Adrenal gland (tissue), 12 donors: ENCODE measurements around the gene CYSRT1. TPM values are rescaled to one million over a fixed set of nuclear protein-coding genes. Genes with fewer than 3 reads are reported as not detected.
A peak's percentile ranks its signal among the peaks of the same experiment; 100 is the strongest.

ENCODE experiments used
- DNase-seq, 7 donors: peaks; one replicate each; pipeline ENCODE4 v3.0.0-alpha.2; 2019 to 2020
- H3K27ac ChIP-seq, 5 donors: fragments of 200-600 bp; sonication (generic) in 4 of 5; 1 replicate in 3 of 5; 2 replicates in 2 of 5; pipeline versions ENCODE4 v1.5.1 to v1.8.0; 2016 to 2020; ENCODE audit warnings: mild to moderate bottlenecking in 1 of 5
- H3K27me3 ChIP-seq: fragments of 200-600 bp; 2 replicates; pipeline ENCODE4 v1.8.0; 2021
- H3K36me3 ChIP-seq, 2 donors: fragments of 200-600 bp; replicated peaks in 1 of 2; 1 replicate in 1 of 2; 2 replicates in 1 of 2; pipeline versions ENCODE4 v1.5.1 to v1.8.0; 2018 to 2022
- H3K4me1 ChIP-seq, 2 donors: fragments of 200-600 bp; replicated peaks in 1 of 2; 1 replicate in 1 of 2; 2 replicates in 1 of 2; pipeline versions ENCODE4 v1.5.1 to v1.8.0; 2018 to 2021
- H3K4me3 ChIP-seq, 4 donors: fragments of 200-600 bp; sonication (generic) in 3 of 4; one replicate each; pipeline ENCODE4 v1.5.1; 2016 to 2018
- H3K9me3 ChIP-seq, 3 donors: fragments of 200-600 bp; sonication (generic) in 1 of 3; replicated peaks in 1 of 3; 1 replicate in 2 of 3; 2 replicates in 1 of 3; pipeline versions ENCODE4 v1.5.1 to v1.8.0; 2016 to 2021
- POLR2A ChIP-seq, 2 donors: fragments of 450-650 bp; IDR thresholded peaks; one replicate each; pipeline ENCODE4 v1.6.1; 2017; ENCODE audit warnings: antibody characterized with exemption in 2 of 2, mild to moderate bottlenecking in 2 of 2, moderate library complexity in 1 of 2
- WGBS, 4 donors: extraction: QIAGEN DNeasy Blood & Tissue Kit in 2 of 4; methylation state at CpG; one replicate each; pipeline versions ENCODE4 v1.1.5 to v1.1.7; 2013 to 2017; 5-methylcytosine and 5-hydroxymethylcytosine counted together
- intact Hi-C, 2 donors: fragments of 100-400 bp; cut with DNase I; formaldehyde crosslinking; loops; one replicate each; pipeline versions ENCODE4 v1.14.1 to v1.15.0; 2022 to 2023
- polyA plus RNA-seq, 3 donors: library from polyadenylated mRNA; stranded (reverse); fragments of 200-250 nt in 2 of 3; fragments of 350-450 nt in 1 of 3; fragmentation: Illumina TruSeq in 1 of 3; extraction: RNeasy Lipid Tissue Mini Kit (QIAGEN cat#74804) in 1 of 3; gene quantifications; one replicate each; pipeline ENCODE4 v1.2.3, GENCODE V29; 2013 to 2014
- total RNA-seq, 9 donors: library from RNA; depleted of rRNA in 4 of 9; stranded (reverse); fragments of >200 nt in 4 of 9; fragments of 120-200 nt in 1 of 9; fragmentation: NEBNext Ultra II Directional in 1 of 9; extraction: Animal tissue kit (Norgen Biotek cat#: 25700) in 1 of 9; gene quantifications; one replicate each; pipeline versions ENCODE4 v1.1.0 to v1.2.4, GENCODE V29; 2013 to 2023
- TF ChIP-seq, protein P1 (sequence below), 6 experiments: fragments of 450-650 bp in 4 of 6; fragments of 200-600 bp in 2 of 6; sonication (generic) in 1 of 6; IDR thresholded peaks; 1 replicate in 5 of 6; 2 replicates in 1 of 6; pipeline versions ENCODE4 v1.5.1 to v1.8.0; 2016 to 2021; ENCODE audit warnings: antibody characterized with exemption in 6 of 6, mild to moderate bottlenecking in 2 of 6, moderate library complexity in 1 of 6
- donor health status: healthy with polysubstance abuse.
- donor health status: Bipolar disorder and iron deficiency.
- donor health status: DM: yes; HTN: yes; CAD: no.
- donor health status: DM: no; HTN: no; CAD: no.
- donor health status: DM: no; HTN: no; CAD: no.
- donor health status: DM: yes; HTN: yes; CAD: no.

Gene CYSRT1
- total and polyA plus RNA-seq, 12 donors = 0.56 to 4.6 (median 1.7) TPM; not detected in 1

DNA sequence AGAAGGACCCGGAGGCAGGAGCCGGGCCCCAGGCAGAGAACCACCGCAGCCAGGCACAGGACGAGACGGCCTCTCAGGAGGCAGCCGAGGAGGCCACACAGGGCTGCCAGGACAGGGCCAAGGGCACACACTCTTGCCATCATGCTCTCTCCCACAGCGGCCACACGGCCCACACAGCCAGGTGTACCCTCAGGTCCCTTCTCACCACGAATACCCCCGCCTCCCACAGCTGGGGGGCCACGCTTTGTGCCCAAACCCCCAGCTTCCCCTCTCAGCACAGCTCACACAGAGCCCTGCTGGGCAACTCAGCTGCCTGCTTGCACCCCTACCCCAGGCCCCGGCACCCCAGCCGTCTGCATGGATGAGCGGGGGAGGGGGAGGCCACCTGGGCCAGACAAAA, 31.2 kb upstream of the CYSRT1 start:
- intact Hi-C loops = no loop called here
- Histone ChIP-seq H3K4me3 (no peak overlapping the region), H3K27me3 (no peaks in the 10 kb centered on the region), H3K4me1 (peaks cover 11 to 29% of the 10 kb centered on the region in 2 donors), H3K9me3 (no peaks in the 10 kb centered on the region), H3K36me3 (peaks cover 0 to 24% of the 10 kb centered on the region in 2 donors), H3K27ac (no peak overlapping the region)
- TF ChIP-seq POLR2A (IDR thresholded peaks at IDR 0.05) = no peak
- TF ChIP-seq, protein P1, sequence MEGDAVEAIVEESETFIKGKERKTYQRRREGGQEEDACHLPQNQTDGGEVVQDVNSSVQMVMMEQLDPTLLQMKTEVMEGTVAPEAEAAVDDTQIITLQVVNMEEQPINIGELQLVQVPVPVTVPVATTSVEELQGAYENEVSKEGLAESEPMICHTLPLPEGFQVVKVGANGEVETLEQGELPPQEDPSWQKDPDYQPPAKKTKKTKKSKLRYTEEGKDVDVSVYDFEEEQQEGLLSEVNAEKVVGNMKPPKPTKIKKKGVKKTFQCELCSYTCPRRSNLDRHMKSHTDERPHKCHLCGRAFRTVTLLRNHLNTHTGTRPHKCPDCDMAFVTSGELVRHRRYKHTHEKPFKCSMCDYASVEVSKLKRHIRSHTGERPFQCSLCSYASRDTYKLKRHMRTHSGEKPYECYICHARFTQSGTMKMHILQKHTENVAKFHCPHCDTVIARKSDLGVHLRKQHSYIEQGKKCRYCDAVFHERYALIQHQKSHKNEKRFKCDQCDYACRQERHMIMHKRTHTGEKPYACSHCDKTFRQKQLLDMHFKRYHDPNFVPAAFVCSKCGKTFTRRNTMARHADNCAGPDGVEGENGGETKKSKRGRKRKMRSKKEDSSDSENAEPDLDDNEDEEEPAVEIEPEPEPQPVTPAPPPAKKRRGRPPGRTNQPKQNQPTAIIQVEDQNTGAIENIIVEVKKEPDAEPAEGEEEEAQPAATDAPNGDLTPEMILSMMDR (IDR thresholded peaks at IDR 0.05) = no peak
- no peak for DNase-seq
- WGBS, 4 donors = 78 to 90% (median 80%) methylated on average over 9 to 14 of the region's 14 CpGs; no CpG with 5 or more reads in 1 of the 4 donors

DNA sequence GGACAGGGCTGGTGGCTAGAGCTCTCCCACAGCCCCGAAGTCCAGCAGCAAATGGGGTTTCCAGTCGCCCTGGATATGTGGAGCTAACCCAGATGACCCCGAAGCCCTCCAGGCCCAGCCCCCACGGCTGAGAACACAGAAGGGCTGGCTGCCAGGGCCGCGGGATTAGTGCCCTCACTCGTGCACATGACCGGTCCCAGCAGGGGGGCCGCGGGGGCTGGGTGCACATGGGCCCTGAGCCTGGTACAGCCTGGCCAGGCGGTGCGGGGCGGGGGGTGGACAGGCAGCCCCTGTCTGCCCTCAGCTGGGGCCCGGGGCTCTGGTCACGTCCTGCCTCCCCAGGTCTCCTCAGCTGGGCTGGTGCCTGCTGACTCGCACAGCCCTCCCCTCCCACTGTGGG, 30.6 kb upstream of the CYSRT1 start:
- no peaks in the 10 kb centered on the region for H3K9me3 ChIP-seq
- H3K27ac ChIP-seq = no peak overlapping the region
- DNase-seq = peak in 2 of 7 donors; percentile 21 to 68
- 45 to 63% (median 58%) methylated on average over 2 to 16 of the region's 16 CpGs for WGBS, 4 donors
- intact Hi-C loops = no loop called here
- H3K4me1 ChIP-seq = peaks cover 8 to 31% of the 10 kb centered on the region in 2 donors
- no peaks in the 10 kb centered on the region for H3K27me3 ChIP-seq
- H3K4me3 ChIP-seq = no peak overlapping the region
- TF ChIP-seq POLR2A (IDR thresholded peaks at IDR 0.05) = no peak
- TF ChIP-seq, protein P1 (IDR thresholded peaks at IDR 0.05) = no peak
- peaks cover 0 to 24% of the 10 kb centered on the region in 2 donors for H3K36me3 ChIP-seq

DNA sequence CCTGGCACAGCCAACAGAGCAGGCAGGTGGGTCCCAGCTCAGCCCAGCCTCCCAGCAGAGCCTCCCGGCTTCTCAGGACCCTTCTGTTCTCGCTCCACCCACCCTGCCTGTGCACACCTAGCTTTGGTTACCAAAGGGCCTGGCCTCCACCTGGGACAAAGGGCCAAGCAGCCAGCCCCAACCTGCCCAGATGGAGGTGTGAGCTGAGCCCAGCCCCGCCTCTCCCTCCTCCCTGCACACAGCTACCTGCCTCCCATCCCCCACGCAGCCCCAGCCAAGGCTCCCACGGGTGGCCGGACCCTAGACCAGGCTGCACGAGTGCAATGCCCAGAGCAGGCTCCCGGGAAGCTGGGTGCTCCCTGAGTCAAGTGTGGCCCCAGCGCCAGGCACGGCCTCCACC, 30.1 kb upstream of the CYSRT1 start:
- DNase-seq = no peak
- H3K27ac ChIP-seq = no peak overlapping the region
- H3K9me3 ChIP-seq = no peaks in the 10 kb centered on the region
- peaks cover 0 to 22% of the 10 kb centered on the region in 2 donors for H3K36me3 ChIP-seq
- TF ChIP-seq, protein P1 (IDR thresholded peaks at IDR 0.05) = no peak
- no peak for TF ChIP-seq POLR2A (IDR thresholded peaks at IDR 0.05)
- peaks cover 3 to 29% of the 10 kb centered on the region in 2 donors for H3K4me1 ChIP-seq
- no peaks in the 10 kb centered on the region for H3K27me3 ChIP-seq
- intact Hi-C loops = no loop called here
- WGBS, 4 donors = 80 to 89% (median 80%) methylated on average over 3 to 10 of the region's 10 CpGs; no CpG with 5 or more reads in 1 of the 4 donors
- H3K4me3 ChIP-seq = no peak overlapping the region

DNA sequence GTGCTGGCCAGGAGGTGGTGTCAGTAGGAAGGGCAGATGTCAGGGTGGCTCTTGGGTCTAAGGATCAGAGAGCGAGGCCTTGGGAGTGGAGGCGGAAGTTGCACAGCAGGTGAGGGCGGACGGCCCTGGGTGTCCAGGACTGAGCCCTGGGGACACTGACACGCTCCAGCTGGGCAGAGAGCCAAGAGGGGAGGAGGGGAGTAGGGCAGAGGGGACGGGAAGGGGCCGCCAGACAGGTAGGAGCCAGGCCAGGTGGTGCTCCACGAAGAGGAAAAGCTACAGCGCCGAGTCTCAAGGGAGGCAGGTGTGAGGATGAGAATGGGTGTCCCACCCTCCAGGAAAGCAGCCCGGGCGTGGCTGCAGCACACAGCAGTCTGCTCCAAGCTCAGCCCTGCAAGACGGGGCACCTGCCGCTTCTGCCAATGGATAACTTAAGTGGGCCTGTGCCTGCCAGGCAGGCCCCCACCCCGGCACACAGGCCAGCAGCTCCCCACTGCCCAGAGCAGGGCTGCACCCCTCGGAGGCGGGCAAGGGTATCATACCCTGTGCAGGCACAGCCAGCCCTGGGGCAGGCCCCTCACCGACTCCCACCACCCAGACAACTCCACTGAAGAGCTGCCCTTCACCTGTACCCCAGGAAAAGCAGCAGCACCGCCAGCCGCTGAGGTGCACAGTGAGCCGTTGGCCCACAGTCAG, 29.3 kb upstream of the CYSRT1 start:
- intact Hi-C loops = no loop called here
- H3K36me3 ChIP-seq = peaks cover 0 to 14% of the 10 kb centered on the region in 2 donors
- no peak for TF ChIP-seq POLR2A (IDR thresholded peaks at IDR 0.05)
- TF ChIP-seq, protein P1 (IDR thresholded peaks at IDR 0.05) = no peak
- H3K9me3 ChIP-seq = no peaks in the 10 kb centered on the region
- no peaks in the 10 kb centered on the region for H3K27me3 ChIP-seq
- no peak overlapping the region for H3K4me3 ChIP-seq
- no peak for DNase-seq
- peaks cover 0 to 24% of the 10 kb centered on the region in 2 donors for H3K4me1 ChIP-seq
- no peak overlapping the region for H3K27ac ChIP-seq
- WGBS, 4 donors = 83 to 88% (median 87%) methylated on average over 13 to 21 of the region's 21 CpGs
